ENCODE data around the gene GPATCH4.

- TF ChIP-seq CTCF (IDR thresholded peaks at IDR 0.05) (no peak), POLR2A (IDR thresholded peaks at IDR 0.05) (no peak)
Observed at GRCh38 chr1:156612666-156613065, 11.4 kb upstream of the GPATCH4 start.

All from heart left ventricle (tissue), 13 donors.